Fibroblast of lung (primary cell): ENCODE results near the gene TMEM208.

ENCODE experiments used
- EZH2 ChIP-seq: IDR thresholded peaks from 2 replicates; pipeline ENCODE4 v1.5.1; 2012; ENCODE audit warnings: low read length, control low read depth, mild to moderate bottlenecking; ENCODE audit errors: missing control alignments
- TF ChIP-seq, protein P1 (sequence below), 2 donors: IDR thresholded peaks in 1 of 2; conservative IDR thresholded peaks in 1 of 2; 1 replicate in 1 of 2; 2 replicates in 1 of 2; pipeline ENCODE4 v1.5.1; 2011 to 2012; ENCODE audit warnings: low read length in 2 of 2, control low read depth in 1 of 2, inconsistent platforms in 1 of 2, low read depth in 1 of 2, mild to moderate bottlenecking in 1 of 2

DNA sequence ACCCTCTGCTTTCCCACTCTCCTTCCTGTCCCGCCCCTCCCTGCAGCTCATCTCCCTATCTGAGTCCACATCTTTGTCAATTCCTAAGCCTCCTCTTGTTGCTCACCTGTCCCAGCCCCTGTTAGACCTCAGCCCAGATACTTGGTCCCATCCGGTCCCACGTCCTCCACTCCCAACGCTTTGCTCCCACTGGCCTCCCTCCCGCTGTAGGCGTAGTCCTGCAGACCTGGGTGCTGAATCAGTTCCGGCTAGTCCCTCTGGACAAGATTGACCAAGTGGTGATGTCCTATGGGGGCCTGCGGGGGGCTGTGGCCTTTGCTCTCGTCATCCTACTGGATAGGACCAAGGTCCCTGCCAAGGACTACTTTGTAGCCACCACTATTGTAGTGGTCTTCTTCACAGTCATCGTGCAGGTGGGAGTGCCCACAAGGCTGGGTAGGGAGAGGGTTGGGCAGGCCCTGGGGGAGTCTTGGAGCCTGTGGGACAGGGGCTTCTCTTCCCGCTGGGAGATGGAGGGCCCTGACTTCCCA, 29.8 kb downstream of the TMEM208 start:
- TF ChIP-seq, protein P1, sequence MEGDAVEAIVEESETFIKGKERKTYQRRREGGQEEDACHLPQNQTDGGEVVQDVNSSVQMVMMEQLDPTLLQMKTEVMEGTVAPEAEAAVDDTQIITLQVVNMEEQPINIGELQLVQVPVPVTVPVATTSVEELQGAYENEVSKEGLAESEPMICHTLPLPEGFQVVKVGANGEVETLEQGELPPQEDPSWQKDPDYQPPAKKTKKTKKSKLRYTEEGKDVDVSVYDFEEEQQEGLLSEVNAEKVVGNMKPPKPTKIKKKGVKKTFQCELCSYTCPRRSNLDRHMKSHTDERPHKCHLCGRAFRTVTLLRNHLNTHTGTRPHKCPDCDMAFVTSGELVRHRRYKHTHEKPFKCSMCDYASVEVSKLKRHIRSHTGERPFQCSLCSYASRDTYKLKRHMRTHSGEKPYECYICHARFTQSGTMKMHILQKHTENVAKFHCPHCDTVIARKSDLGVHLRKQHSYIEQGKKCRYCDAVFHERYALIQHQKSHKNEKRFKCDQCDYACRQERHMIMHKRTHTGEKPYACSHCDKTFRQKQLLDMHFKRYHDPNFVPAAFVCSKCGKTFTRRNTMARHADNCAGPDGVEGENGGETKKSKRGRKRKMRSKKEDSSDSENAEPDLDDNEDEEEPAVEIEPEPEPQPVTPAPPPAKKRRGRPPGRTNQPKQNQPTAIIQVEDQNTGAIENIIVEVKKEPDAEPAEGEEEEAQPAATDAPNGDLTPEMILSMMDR (conservative IDR thresholded peaks at IDR 0.05 in 1 of 2, IDR thresholded peaks at IDR 0.05 in 1 of 2; ENCODE audit: low read depth in 1 of 2, low read length in 2 of 2): no peak
- TF ChIP-seq EZH2: no peak
